ENCODE results near the gene GPR18.

The GPR18 gene

GRCh38 chr13:99206226-99206625 is 52.0 kb downstream of the GPR18 start:
- DNase-seq, result no peak

- no peak for DNase-seq
These were observed 52.5 kb downstream of the GPR18 start for GRCh38 chr13:99205621-99206220.
